ENCODE measurements around the gene ZCWPW2. TPM values are rescaled to one million over a fixed set of nuclear protein-coding genes. Genes with fewer than 3 reads are reported as not detected.

The ZCWPW2 gene
- total and polyA plus RNA-seq, 4 donors = 0.15 to 0.23 (median 0.16) TPM

- no peak for DNase-seq (ENCODE audit: low spot score)
- WGBS = 94% methylated on average over 3 of the region's 3 CpGs
- no peaks in the 10 kb centered on the region for H3K4me1 ChIP-seq (ENCODE audit: control insufficient read depth in 4 of 4, insufficient read depth in 4 of 4, low read length in 3 of 4)
- TF ChIP-seq GABPA (IDR thresholded peaks at IDR 0.05 in 1 of 2, conservative IDR thresholded peaks at IDR 0.05 in 1 of 2) (no peak), TAF1 (conservative IDR thresholded peaks at IDR 0.05) (no peak), RXRA (IDR thresholded peaks at IDR 0.05) (no peak), REST (IDR thresholded peaks at IDR 0.05) (no peak), ZBTB33 (IDR thresholded peaks at IDR 0.05) (no peak), MAX (IDR thresholded peaks at IDR 0.05) (no peak), HNF4G (IDR thresholded peaks at IDR 0.05) (no peak), FOXA2 (IDR thresholded peaks at IDR 0.05) (no peak), SP1 (IDR thresholded peaks at IDR 0.05) (no peak), YY1 (IDR thresholded peaks at IDR 0.05) (no peak), RAD21 (IDR thresholded peaks at IDR 0.05) (no peak), JUND (IDR thresholded peaks at IDR 0.05) (no peak), CTCF (IDR thresholded peaks at IDR 0.05; ENCODE audit: low read depth, low read length, missing input control) (no peak), EGR1 (IDR thresholded peaks at IDR 0.05; ENCODE audit: low read depth in 2 of 2) (no peak), FOXA1 (IDR thresholded peaks at IDR 0.05) (no peak)
- no peaks in the 10 kb centered on the region for H3K36me3 ChIP-seq (ENCODE audit: control insufficient read depth in 4 of 4, insufficient read depth in 3 of 4, low read depth in 1 of 4, low read length in 3 of 4)
- H3K9me3 ChIP-seq (ENCODE audit: control insufficient read depth in 4 of 4, low read length in 3 of 4) = peaks cover 2 to 24% (median 18%) of the 10 kb centered on the region in 4 donors
- H3K27ac ChIP-seq (ENCODE audit: low read depth in 1 of 2, low read length in 2 of 2) = no peak overlapping the region
- peak overlapping the region in 1 of 3 donors; percentile 29 for H3K4me3 ChIP-seq (ENCODE audit: low read depth in 1 of 3, low read length in 3 of 3)
- H3K27me3 ChIP-seq (ENCODE audit: control insufficient read depth in 4 of 4, insufficient read depth in 4 of 4, low read length in 3 of 4) = no peaks in the 10 kb centered on the region
- H3K9ac ChIP-seq (ENCODE audit: low read depth in 1 of 2, low read length in 2 of 2) = no peak overlapping the region
Observed at GRCh38 chr3:28399206-28399605, 50.7 kb downstream of the ZCWPW2 start.

GRCh38 chr3:28406241-28406640 is 57.7 kb downstream of the ZCWPW2 start:
- H3K27me3 ChIP-seq (ENCODE audit: control insufficient read depth in 4 of 4, insufficient read depth in 4 of 4, low read length in 3 of 4) = no peaks in the 10 kb centered on the region
- H3K9me3 ChIP-seq (ENCODE audit: control insufficient read depth in 4 of 4, low read length in 3 of 4) = peaks cover 0 to 5% (median 2%) of the 10 kb centered on the region in 4 donors
- H3K9ac ChIP-seq (ENCODE audit: low read depth in 1 of 2, low read length in 2 of 2) = no peak overlapping the region
- no peak overlapping the region for H3K27ac ChIP-seq (ENCODE audit: low read depth in 1 of 2, low read length in 2 of 2)
- no peak for DNase-seq (ENCODE audit: low spot score)
- H3K36me3 ChIP-seq (ENCODE audit: control insufficient read depth in 4 of 4, insufficient read depth in 3 of 4, low read depth in 1 of 4, low read length in 3 of 4) = no peaks in the 10 kb centered on the region
- WGBS = 58% methylated on average over 1 of the region's 1 CpG
- no peak for TF ChIP-seq GABPA (IDR thresholded peaks at IDR 0.05 in 1 of 2, conservative IDR thresholded peaks at IDR 0.05 in 1 of 2)
- no peak for TF ChIP-seq RXRA (IDR thresholded peaks at IDR 0.05)
- TF ChIP-seq RAD21 (IDR thresholded peaks at IDR 0.05) = no peak
- no peak for TF ChIP-seq YY1 (IDR thresholded peaks at IDR 0.05)
- no peak for TF ChIP-seq HNF4G (IDR thresholded peaks at IDR 0.05)
- TF ChIP-seq EGR1 (IDR thresholded peaks at IDR 0.05; ENCODE audit: low read depth in 2 of 2) = no peak
- TF ChIP-seq TAF1 (conservative IDR thresholded peaks at IDR 0.05) = no peak
- no peak for TF ChIP-seq FOXA2 (IDR thresholded peaks at IDR 0.05)
- TF ChIP-seq ZBTB33 (IDR thresholded peaks at IDR 0.05) = no peak
- TF ChIP-seq HNF4A (conservative IDR thresholded peaks at IDR 0.05) = no peak
- no peaks in the 10 kb centered on the region for H3K4me1 ChIP-seq (ENCODE audit: control insufficient read depth in 4 of 4, insufficient read depth in 4 of 4, low read length in 3 of 4)
- H3K4me3 ChIP-seq (ENCODE audit: low read depth in 1 of 3, low read length in 3 of 3) = no peak overlapping the region
